ENCODE data around the gene GIT1.

The GIT1 gene

GRCh38 chr17:29612094-29612403 lies 22.6 kb upstream of the GIT1 start:
- H3K4me3 ChIP-seq (ENCODE audit: low read depth, low read length), result no peak overlapping the region
- TF ChIP-seq, protein P1, sequence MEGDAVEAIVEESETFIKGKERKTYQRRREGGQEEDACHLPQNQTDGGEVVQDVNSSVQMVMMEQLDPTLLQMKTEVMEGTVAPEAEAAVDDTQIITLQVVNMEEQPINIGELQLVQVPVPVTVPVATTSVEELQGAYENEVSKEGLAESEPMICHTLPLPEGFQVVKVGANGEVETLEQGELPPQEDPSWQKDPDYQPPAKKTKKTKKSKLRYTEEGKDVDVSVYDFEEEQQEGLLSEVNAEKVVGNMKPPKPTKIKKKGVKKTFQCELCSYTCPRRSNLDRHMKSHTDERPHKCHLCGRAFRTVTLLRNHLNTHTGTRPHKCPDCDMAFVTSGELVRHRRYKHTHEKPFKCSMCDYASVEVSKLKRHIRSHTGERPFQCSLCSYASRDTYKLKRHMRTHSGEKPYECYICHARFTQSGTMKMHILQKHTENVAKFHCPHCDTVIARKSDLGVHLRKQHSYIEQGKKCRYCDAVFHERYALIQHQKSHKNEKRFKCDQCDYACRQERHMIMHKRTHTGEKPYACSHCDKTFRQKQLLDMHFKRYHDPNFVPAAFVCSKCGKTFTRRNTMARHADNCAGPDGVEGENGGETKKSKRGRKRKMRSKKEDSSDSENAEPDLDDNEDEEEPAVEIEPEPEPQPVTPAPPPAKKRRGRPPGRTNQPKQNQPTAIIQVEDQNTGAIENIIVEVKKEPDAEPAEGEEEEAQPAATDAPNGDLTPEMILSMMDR (IDR thresholded peaks at IDR 0.05; ENCODE audit: low read depth, low read length), result no peak

DNA sequence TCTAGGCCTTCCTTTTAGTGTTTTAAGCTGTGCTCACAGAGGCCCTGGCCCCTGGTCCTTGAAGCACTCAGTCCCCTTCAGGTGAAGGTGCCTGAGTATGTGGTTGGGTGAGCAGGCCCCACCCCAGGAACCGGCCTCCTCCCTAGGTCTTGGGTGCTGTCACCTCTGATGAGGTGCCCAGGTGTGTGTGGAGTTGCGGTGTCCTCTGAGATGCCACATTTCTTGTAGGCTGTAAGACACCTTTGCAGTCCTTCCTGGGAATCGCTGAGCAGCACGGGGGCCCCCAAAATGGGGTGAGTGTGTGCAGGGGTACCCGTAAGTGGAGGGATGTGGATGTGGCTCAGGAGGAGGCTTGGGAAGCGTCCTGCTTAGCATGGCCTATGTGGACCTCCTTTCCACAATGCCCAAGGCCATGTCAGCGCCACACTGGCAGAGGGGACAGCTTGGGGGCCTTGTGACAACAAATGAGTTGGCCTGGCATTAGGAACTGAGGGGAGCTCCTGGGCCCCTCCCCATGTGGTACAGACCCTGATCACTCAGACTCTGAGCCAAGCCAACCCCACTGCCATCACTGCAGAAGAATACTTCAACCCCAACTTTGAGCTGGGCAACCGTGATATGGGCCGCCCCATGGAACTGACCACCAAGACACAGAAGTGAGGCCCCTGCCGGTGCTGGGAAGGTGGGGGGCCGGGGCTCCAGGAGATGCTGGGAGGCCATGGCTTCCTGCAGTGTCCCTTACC lies 22.1 kb upstream of the GIT1 start:
- H3K4me3 ChIP-seq (ENCODE audit: low read depth, low read length), result no peak overlapping the region

DNA sequence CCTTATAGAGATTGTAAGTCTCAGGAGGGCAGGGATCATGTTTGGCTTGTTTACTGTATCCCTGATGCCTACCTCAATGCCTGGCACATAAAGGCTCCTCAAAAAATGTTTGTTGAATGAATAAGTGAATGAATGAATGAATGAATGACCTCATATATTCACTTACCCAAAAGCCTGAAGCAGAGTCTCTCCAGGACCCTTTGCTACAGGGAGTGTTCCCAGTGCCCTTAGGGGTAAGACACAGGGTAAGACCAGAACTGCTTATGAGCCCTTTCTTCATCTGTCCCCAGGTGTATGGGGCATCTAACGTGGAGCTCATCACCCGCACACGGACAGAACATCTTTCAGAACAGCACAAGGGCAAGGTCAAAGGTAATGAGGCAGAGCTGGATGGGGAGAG lies 20.9 kb upstream of the GIT1 start:
- TF ChIP-seq, protein P1 (IDR thresholded peaks at IDR 0.05; ENCODE audit: low read depth, low read length), result no peak
- H3K4me3 ChIP-seq (ENCODE audit: low read depth, low read length), result no peak overlapping the region

More for the DNA sequence above, 22.1 kb upstream of the GIT1 start:
- TF ChIP-seq, protein P1 (IDR thresholded peaks at IDR 0.05; ENCODE audit: low read depth, low read length), result no peak

GRCh38 chr17:29608986-29609385 lies 19.5 kb upstream of the GIT1 start:
- TF ChIP-seq, protein P1 (IDR thresholded peaks at IDR 0.05; ENCODE audit: low read depth, low read length), result no peak
- no peak overlapping the region for H3K4me3 ChIP-seq (ENCODE audit: low read depth, low read length)

DNA sequence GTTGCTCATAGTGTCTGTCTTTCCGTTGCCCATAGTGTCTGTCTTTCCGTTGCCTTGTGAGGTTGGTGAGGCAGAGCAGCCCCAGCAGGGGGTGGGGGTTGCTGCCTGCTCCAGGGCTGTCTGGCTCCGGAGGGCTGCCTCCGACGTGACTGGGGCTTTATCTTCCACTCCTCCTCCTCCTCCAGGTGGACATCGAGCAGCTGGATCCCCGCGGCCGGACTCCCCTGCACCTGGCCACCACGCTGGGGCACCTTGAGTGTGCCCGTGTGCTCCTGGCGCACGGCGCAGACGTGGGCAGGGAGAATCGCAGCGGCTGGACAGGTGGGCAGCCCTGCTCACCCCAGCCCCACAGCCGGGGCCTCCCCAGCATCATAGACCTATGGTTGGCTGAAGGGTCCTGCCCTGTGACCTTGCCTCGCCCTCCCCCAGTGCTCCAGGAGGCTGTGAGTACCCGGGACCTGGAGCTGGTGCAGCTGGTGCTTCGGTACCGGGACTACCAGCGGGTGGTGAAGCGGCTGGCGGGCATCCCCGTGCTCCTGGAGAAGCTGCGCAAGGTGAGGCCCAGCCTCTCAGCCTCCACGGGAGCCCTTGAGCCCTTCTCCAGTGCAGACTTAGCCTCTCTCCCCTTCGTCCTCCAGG lies 18.2 kb upstream of the GIT1 start:
- H3K4me3 ChIP-seq (ENCODE audit: low read depth, low read length), result no peak overlapping the region

GRCh38 chr17:29603109-29603674 lies 13.7 kb upstream of the GIT1 start:
- H3K4me3 ChIP-seq (ENCODE audit: low read depth, low read length), result no peak overlapping the region
- TF ChIP-seq, protein P1 (IDR thresholded peaks at IDR 0.05; ENCODE audit: low read depth, low read length), result no peak

More for the DNA sequence above, 18.2 kb upstream of the GIT1 start:
- TF ChIP-seq, protein P1 (IDR thresholded peaks at IDR 0.05; ENCODE audit: low read depth, low read length), result no peak

Measured in WI38 (cell line).